Nephron progenitor cell (in vitro differentiated cells): ENCODE measurements around the gene SPNS1.
"Not testable (repeated sequence)": the region's sequence is repeated elsewhere in the genome, so short reads cannot be mapped to it uniquely, and the experiment has no call there.

Experiments used
- DNase-seq: peaks from one replicate; pipeline ENCODE4 v3.0.0; 2021
- H3K27ac Mint-ChIP-seq: 2 replicates; pipeline ENCODE4 v1.8.0; 2021; ENCODE audit warnings: mild to moderate bottlenecking, moderate library complexity, mixed read lengths
- H3K27me3 Mint-ChIP-seq: 2 replicates; pipeline ENCODE4 v1.8.0; 2021; ENCODE audit warnings: mild to moderate bottlenecking, low read depth, mixed read lengths; ENCODE audit not compliant: poor library complexity
- H3K36me3 Mint-ChIP-seq: 2 replicates; pipeline ENCODE4 v1.8.0; 2021; ENCODE audit warnings: low read depth, mixed read lengths
- H3K4me1 Mint-ChIP-seq: 2 replicates; pipeline ENCODE4 v1.8.0; 2021; ENCODE audit warnings: mixed read lengths
- H3K4me3 Mint-ChIP-seq: 2 replicates; pipeline ENCODE4 v1.8.0; 2021; ENCODE audit warnings: mild to moderate bottlenecking, moderate library complexity, mixed read lengths
- H3K9me3 Mint-ChIP-seq: 2 replicates; pipeline ENCODE4 v1.8.0; 2021; ENCODE audit warnings: mild to moderate bottlenecking, moderate library complexity, mixed read lengths
- TF ChIP-seq, protein P1 (sequence below): fragments of 200-600 bp; sonication (generic); IDR thresholded peaks from 2 replicates; pipeline ENCODE4 v1.5.0; 2021; ENCODE audit warnings: antibody characterized with exemption

Gene SPNS1, protein sequence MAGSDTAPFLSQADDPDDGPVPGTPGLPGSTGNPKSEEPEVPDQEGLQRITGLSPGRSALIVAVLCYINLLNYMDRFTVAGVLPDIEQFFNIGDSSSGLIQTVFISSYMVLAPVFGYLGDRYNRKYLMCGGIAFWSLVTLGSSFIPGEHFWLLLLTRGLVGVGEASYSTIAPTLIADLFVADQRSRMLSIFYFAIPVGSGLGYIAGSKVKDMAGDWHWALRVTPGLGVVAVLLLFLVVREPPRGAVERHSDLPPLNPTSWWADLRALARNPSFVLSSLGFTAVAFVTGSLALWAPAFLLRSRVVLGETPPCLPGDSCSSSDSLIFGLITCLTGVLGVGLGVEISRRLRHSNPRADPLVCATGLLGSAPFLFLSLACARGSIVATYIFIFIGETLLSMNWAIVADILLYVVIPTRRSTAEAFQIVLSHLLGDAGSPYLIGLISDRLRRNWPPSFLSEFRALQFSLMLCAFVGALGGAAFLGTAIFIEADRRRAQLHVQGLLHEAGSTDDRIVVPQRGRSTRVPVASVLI

DNA sequence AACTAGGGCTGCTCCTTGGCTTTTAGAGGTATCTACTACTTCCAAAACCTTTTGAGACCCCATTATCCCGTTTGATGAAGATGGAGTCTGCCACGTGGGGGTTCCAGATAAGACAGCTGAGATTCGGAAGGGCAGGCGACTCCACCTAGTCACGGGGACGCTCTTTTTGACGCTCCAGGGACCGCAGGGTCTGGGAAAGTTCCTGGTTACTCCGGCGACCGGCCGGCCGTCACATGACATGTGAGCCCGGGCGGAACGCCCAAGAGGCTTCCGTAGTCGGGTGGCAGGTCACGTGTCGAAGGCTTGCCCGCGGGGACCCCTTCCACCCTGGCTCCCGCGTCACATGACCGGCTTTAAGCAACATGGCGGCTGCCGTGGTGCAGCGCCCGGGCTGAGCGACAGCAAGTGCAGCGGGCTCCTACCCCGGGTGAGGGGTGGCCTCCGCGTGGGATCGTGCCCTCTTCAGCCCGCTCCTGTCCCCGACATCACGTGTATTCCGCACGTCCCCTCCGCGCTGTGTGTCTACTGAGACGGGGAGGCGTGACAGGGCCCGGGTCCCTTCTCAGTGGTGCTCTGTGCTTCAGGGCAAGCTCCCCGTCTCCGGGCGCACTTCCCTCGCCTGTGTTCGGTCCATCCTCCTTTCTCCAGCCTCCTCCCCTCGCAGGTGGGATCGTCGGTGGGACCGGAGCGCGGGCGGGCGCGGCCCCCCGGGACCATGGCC is at the start of gene SPNS1:
SPNS1 (plus strand) TSS at position 342 of the 721 bp plus-strand sequence; CDS start at position 716, 374 bp downstream.
- peak; percentile 93 for DNase-seq
- Mint-ChIP-seq H3K27me3 (peaks cover 3% of the 10 kb centered on the region), H3K4me1 (peaks cover 27% of the 10 kb centered on the region), H3K9me3 (no peaks in the 10 kb centered on the region), H3K36me3 (peaks cover 5% of the 10 kb centered on the region), H3K4me3 (peak within 1 kb of the TSS; percentile 93), H3K27ac (peak within 1 kb of the TSS; percentile 98)
- TF ChIP-seq, protein P1, sequence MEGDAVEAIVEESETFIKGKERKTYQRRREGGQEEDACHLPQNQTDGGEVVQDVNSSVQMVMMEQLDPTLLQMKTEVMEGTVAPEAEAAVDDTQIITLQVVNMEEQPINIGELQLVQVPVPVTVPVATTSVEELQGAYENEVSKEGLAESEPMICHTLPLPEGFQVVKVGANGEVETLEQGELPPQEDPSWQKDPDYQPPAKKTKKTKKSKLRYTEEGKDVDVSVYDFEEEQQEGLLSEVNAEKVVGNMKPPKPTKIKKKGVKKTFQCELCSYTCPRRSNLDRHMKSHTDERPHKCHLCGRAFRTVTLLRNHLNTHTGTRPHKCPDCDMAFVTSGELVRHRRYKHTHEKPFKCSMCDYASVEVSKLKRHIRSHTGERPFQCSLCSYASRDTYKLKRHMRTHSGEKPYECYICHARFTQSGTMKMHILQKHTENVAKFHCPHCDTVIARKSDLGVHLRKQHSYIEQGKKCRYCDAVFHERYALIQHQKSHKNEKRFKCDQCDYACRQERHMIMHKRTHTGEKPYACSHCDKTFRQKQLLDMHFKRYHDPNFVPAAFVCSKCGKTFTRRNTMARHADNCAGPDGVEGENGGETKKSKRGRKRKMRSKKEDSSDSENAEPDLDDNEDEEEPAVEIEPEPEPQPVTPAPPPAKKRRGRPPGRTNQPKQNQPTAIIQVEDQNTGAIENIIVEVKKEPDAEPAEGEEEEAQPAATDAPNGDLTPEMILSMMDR = no peak

DNA sequence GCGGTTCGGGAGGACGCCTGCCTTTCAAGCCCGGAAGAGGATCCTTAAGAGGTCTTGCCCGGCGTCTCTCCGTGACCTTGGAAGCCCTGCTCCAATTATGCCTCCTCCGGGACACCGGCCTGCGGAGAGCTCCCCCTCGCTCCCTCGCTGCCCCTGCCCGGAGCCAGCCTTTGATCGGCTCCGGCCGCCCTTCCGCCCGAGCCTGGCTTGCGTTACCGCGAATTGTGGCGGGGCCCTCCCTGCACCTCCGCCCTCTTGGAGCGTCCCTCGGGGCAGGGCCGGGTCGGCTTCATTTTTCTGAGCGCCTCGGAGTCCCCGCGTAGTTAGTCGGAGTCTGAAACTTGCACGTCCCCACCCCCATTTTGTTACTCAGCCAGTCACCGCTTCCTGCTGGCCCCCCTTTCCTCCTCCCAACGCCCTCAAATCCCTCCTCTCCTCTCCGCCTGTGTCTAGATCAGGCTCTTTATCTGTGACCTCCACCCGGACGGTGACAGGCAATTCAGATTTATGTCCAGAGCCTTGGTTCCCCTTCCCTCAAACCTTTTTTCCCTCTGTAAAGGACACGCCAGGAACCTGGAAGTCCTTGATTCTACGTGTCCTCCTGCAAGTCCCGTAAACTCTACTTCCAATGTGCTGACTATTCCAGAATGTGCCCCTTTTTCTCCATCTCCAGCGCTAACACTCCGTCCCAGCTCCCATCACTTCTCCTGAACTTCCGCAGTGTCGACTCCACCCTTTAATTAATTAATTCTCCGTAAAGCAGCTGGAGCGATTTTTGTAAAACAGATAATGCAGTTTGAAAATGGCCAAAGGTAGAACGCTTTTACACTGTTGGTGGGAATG is 49.0 kb upstream of the SPNS1 start:
- Mint-ChIP-seq H3K27me3 (no peaks in the 10 kb centered on the region), H3K36me3 (peaks cover 7% of the 10 kb centered on the region), H3K27ac (peak overlapping the region; percentile 97), H3K4me1 (peaks cover 31% of the 10 kb centered on the region), H3K9me3 (no peaks in the 10 kb centered on the region), H3K4me3 (peak overlapping the region; percentile 91)
- TF ChIP-seq, protein P1 = no peak
- peak; percentile 80 for DNase-seq

DNA sequence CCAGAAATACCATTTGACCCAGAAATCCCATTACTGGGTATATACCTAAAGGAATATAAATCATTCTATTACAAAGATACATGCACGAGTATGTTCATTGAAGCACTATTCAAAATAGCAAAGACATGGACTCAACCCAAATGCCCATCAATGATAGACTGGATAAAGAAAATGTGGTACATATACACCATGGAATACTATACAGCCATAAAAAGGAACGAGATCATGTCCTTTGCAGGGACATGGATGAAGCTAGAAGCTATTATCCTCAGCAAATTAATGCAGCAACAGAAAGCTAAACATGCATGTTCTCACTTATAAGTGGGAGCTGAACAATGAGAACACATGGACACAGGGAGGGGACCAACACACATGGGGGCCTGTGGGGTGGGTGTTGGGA is 48.3 kb upstream of the SPNS1 start:
- H3K4me1 Mint-ChIP-seq = peaks cover 37% of the 10 kb centered on the region
- DNase-seq, H3K9me3 Mint-ChIP-seq, H3K36me3 Mint-ChIP-seq, H3K27me3 Mint-ChIP-seq: not testable (repeated sequence)
- H3K27ac Mint-ChIP-seq = peak overlapping the region; percentile 97
- H3K4me3 Mint-ChIP-seq = peak overlapping the region; percentile 91

DNA sequence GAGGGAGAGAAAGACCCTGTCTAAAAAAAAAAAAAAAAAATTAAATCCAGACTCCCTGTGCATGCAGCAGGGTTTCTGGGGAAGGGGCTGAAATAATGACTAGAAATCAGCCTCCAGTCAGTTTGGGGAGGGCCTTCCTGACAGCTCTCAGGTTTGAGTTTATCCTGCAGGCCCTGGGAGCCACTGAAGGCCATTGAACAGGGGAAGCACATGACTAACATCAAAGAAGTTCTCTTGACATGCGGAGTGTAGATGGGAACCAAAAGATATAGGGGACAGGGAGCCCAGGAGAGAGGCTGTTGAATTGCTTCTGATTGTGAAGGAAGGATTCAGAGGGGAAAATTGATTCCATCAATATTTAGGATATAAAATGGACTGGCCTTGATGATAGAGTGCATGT is 46.8 kb upstream of the SPNS1 start:
- no peak overlapping the region for H3K4me3 Mint-ChIP-seq
- TF ChIP-seq, protein P1 = no peak
- no peaks in the 10 kb centered on the region for H3K9me3 Mint-ChIP-seq
- H3K36me3 Mint-ChIP-seq = no peaks in the 10 kb centered on the region
- no peak for DNase-seq
- peaks cover 47% of the 10 kb centered on the region for H3K4me1 Mint-ChIP-seq
- H3K27me3 Mint-ChIP-seq = no peaks in the 10 kb centered on the region
- no peak overlapping the region for H3K27ac Mint-ChIP-seq

DNA sequence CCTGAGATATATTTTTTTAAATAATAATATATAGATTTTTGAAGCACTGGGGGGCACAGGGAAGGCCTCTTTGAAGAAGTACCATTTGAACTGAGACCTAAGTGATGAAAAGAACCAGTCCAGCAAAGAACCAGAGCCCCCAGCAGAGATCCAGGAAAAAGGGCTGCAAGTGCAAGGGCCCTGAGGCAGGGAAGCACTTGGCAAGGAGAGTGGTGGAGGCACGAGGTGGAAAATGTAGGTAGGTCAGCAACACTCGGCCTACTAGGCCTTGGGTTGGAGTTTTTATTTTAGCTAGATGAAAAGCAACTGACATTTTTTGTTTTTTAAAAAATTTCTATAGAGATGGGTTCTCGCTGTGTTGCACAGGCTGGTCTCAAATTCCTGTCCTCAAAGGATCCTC is 44.4 kb upstream of the SPNS1 start:
- Mint-ChIP-seq H3K27ac (peak overlapping the region; percentile 45), H3K4me3 (no peak overlapping the region), H3K4me1 (peaks cover 39% of the 10 kb centered on the region), H3K27me3 (peaks cover 6% of the 10 kb centered on the region), H3K9me3 (no peaks in the 10 kb centered on the region), H3K36me3 (no peaks in the 10 kb centered on the region)
- TF ChIP-seq, protein P1 = no peak
- DNase-seq = no peak
